HG03521 (cell line): ENCODE measurements around the gene CCDC81.
"Not testable (repeated sequence)": the region's sequence is repeated elsewhere in the genome, so short reads cannot be mapped to it uniquely, and the experiment has no call there.

ENCODE experiments used
- ATAC-seq: cut with Tn5 transposase; IDR thresholded peaks from one replicate; pipeline ENCODE4 v1.9.1; 2021; ENCODE audit warnings: mild to moderate bottlenecking, moderate library complexity; ENCODE audit not compliant: unreplicated experiment

Gene CCDC81

GRCh38 chr11:86386746-86387145, 12.1 kb downstream of the CCDC81 start:
- no peak for ATAC-seq

DNA sequence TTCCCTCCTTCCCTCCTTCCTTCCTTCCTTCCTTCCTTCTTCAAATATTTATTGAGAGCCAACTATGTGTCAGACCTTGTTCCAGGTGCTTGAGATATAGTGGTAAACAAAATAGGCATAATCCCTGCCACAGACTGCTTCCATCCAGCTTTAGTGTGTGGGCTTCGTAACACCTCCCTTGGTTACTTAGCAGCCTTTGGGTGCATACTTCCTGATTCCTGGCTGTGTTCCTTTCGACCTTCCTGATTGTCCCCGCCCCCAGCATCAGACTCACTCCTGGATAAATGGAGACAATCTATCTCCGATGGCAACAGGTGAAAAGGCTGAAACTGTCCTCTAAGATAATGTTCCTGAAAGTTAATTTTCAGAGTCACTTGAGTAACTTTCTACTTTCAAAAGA, 13.5 kb downstream of the CCDC81 start:
- ATAC-seq, result no peak

DNA sequence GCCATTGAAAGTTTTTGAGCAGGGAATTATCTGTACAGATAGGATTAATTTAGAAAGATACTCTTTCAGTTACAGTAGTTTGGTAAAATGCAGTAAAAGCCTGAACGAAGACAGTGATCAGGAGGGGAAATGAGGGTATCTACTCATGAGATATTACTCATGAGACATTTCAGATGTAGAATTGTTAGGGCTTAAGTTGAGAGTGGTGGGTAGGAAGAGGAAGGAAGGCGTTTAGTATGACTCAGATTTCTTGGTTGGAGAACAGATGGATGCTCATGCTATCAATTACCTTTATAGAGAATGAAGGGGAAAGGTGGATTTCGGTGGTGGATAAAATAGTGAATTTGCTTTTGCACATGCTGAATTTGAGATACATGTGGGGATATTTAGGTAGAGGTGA, 15.8 kb downstream of the CCDC81 start:
- no peak for ATAC-seq

- ATAC-seq, result no peak
These were observed 20.4 kb downstream of the CCDC81 start for GRCh38 chr11:86395061-86395551.

DNA sequence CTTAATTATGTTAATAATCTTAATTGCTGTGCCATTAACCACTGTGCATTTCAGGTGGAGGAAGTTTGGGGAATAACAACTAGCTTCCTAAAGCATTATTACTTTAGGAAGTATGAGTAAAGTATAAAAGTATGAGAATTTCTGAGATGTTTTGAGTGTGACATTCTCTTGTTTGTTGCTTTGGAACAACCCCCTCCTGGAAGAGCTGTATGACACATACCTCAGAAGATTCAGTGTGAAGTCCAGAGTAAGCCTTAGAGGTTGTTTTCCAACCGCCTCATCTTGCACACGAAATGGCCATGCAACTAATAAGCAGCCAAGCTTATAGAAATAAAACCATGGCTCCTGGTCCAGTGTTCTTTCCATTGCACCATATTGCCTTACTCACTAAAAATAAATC, 21.7 kb downstream of the CCDC81 start:
- ATAC-seq, result no peak

DNA sequence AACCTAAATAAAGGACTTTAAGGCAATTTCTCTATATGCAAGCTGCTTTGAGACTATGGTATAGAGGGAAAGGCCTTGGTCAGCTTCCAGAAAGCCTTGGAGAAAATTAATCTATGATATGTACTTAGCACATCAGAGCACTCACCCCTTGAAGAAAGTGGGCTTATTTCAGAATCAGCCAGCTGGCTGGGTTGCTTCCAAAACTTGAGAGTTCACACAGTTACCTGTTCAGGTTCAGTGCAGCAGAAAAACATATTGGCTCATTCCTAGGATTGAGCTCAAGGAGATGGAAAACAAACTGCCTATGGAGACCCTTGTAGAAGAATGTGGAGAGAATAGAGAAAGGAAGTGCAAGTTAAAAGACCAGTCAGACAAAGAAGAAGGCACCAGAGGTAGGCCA, 22.7 kb downstream of the CCDC81 start:
- ATAC-seq, result no peak

DNA sequence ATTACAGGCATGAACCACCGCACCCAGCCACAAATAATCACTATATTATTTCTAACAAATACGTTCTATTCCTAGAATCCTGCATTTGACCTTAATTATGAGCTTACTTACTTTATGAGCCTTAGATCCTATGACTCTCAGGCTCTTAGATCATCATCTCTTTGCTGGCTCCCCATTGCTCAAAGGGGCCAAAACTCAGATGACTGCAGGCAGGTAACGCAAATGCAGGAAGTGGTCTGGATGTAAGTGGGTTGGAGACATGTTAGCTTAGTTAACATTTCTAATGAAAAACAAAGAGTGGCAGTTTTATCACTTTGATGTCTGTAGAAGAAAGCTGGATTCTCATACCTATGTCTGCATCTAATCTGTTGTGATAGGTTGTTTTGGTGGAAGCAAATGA, 23.4 kb downstream of the CCDC81 start:
- ATAC-seq, result no peak

- no peak for ATAC-seq
These were observed 28.8 kb downstream of the CCDC81 start for GRCh38 chr11:86403458-86403857.

DNA sequence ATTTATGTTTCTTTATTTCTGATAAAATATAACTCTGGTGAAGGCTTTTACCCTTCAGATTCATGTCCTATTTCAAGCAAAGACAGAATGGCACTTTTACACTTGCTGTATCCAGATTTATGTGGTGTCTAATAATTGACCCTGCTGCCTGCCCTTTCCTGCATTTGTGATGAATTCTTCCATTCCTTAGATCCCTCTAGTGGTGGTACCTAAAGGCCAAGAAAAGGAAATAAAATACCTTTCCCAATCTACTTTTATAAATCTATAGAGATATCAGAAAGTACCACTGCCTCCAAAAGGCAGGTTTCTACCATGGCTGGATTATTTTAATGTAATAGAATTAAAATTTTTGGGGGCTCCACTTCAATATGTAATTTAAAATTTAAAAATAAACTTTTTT, 34.2 kb downstream of the CCDC81 start:
- no peak for ATAC-seq

DNA sequence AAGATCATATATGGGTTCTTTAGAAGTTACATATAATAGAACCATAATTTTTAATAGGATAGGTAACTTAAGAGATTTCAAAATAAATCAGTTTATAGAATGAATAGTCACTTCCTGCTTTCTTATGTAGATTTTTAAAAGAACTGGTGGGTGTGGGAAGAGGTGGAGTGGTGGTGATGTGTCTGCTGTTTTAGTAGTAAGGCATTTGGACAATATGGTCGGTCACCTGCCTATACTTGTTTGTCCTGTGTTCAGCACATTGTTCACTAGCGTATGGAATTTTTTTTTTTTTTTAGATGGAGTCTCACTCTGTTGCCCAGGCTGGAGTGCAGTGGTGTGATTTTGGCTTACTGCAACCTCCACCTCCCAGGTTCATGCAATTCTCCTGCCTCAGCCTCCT, 39.3 kb downstream of the CCDC81 start:
- no peak for ATAC-seq

DNA sequence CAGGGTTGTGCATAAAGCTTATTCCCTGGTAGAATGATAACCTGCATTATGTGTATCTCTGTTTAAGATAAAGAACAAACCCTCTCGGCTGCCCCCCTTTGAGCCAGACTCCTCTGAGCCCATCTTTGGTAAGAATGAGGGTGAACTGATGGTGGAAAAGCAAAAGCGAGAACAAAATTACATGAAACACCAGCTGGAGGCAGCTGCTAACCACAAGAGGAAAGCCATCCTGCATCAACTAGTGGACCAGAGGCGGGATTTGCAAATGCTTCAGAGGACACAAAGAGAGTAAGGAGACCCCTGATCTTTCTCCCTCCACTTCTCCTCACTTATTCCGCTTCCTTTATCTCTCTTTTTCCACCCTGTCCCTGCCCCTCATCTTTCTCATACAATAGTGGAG, 40.3 kb downstream of the CCDC81 start:
- no peak for ATAC-seq

DNA sequence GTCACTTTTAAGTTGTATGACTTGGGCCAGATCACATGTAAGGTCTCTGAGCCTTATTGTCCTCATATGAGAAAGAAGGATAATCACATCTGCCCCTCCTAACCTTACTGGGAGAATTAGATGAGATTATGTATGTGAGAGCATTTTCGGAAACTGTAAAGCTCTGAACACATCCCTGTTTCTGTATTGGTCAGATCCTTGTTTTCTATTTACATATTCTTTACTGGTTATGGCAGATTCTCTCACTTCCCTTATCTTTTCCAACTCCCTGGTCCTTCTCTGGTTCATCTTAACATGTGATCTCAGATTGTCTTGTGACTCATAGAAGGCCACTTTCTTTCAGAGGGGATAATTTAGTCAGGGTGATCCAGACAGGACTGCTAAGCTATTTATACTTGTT, 41.8 kb downstream of the CCDC81 start:
- no peak for ATAC-seq

DNA sequence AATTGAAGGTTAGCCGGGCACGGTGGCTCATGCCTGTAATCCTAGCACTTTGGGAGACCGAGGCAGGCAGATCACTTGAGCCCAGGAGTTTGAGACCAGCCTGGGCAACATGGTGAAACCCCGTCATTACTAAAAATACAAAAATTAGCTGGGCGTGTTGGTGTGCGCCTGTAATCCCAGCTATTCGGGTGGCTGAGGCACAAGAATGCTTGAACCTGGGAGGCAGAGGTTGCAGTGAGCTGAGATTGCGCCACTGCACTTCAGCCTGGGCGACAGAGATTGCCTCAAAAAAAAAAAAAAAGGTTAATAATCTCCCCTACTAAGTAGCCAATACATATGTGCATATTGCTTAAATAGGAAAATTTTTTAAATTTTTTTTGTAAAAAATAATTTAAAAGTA, 42.3 kb downstream of the CCDC81 start:
- not testable (repeated sequence) for ATAC-seq

DNA sequence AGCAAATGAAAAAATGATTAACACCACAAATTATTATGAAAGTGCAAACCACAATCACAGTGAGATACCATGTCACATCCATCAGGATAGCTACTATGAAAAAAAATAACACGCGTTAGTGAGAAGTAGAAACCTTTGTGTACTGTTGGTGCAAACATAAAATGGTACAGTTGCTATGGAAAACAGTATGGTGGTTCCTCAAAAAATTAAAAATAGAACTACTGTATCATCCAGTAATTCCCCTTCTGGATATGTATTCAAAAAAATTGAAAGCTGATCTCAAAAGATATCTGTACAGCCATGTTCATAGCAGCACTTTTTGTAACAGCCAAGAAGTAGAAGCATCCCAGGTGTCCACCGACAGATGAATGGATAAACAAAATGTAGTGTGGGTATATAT, 43.4 kb downstream of the CCDC81 start:
- ATAC-seq, result no peak

GRCh38 chr11:86418513-86418912, 43.8 kb downstream of the CCDC81 start:
- no peak for ATAC-seq

GRCh38 chr11:86418917-86419316, 44.2 kb downstream of the CCDC81 start:
- no peak for ATAC-seq

DNA sequence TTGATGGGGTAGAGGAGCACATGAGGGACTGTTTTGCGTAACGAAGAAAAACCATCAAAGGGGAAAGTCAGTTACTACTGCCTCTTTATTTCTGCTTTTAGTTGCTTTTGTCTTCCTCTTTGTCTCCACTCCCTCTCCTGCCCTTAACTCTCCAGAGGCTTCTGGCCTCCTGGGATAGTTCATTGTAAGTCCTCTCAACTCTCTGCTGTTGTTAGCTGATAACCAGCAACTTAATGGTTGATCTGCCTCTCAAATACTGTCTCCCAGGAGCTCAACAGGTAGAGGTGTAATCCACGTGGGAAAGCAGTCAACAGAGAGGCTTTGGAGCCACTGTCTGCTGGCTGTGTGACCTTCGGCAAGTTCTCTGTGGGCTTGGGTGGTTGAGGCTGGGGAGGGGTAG, 47.3 kb downstream of the CCDC81 start:
- no peak for ATAC-seq

DNA sequence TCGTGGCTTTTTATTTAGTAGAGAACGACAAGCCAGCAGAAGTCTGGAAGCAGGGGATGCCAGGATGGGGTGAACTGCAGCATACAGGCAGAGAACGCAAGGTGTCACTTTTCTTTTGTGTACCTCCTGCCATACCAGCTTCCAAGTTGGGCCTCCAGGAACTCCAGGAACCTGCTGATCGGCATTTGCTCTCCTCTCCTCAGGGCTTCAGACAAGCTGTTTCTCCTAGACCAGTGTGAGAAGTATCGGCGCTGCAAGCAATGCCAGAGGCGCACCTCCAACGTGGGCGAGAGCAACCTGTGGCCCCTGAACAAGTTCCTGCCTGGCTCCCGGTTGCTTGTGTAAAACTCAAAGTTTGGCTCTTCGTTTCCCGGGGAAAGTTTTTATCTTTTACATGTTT, 47.7 kb downstream of the CCDC81 start:
- no peak for ATAC-seq

DNA sequence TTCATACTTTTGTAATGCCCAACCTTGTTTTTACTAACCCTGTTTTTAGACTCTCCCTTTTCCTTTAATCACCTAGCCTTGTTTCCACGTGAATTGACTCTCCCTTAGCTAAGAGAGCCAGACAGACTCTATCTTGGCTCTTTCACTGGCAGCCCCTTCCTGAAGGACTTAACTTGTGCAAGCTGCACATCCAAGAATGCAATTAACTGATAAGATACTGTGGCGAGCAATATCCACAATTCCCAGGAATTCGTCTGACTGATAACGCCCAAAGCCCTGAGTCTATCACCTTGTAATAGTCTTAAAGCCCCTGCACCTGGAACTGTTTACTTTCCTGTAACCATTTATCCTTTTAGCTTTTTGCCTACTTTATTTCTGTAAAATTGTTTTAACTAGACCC, 48.8 kb downstream of the CCDC81 start:
- not testable (repeated sequence) for ATAC-seq

GRCh38 chr11:86427441-86427840, 52.8 kb downstream of the CCDC81 start:
- no peak for ATAC-seq

DNA sequence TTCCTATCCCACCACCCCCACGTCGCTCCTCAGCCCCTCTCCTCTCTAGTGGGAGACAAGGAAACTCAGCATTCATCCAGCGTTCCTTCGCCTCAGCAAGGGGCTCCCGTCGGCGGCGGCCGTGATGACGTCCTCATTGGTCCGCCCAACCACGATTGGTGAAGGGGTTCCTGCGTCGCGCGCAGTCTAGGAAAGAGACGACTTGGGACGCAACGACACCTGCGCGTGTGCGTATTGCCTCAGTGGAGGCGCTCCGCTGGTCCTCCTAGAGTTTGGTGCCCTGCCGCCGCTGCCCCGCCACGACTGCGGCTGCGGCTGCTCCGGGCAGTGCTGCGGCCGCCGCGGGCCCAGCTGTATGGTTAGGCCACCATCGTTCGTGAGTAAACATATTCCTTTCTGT, 56.6 kb downstream of the CCDC81 start:
- no peak for ATAC-seq

DNA sequence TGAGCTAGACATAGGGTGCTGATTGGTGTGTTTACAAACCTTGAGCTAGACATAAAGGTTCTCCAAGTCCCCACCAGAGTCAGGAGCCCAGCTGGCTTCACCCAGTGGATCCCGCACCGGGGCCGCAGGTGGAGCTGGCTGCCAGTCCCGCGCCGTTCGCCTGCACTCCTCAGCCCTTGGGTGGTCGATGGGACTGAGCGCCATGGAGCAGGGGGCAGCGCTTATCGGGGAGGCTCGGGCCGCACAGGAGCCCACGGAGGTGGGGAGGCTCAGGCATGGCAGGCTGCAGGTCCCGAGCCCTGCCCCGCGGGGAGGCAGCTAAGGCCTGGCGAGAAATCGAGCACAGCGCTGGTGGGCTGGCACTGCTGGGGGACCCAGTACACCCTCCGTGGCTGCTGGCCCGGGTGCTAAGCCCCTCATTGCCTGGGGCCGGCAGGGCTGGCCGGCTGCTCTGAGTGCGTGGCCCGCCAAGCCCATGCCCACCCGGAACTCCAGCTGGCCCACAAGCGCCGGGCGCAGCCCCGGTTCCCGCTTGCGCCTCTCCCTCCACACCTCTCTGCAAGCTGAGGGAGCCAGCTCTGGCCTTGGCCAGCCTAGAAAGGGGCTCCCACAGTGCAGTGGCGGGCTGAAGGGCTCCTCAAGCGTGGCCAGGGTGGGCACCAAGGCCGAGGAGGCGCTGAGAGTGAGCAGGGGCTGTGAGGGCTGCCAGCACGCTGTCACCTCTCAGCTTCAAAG, 58.8 kb downstream of the CCDC81 start:
- ATAC-seq, result not testable (repeated sequence)

GRCh38 chr11:86435711-86436110, 61.0 kb downstream of the CCDC81 start:
- ATAC-seq, result no peak
